ENCODE data around the gene NXT1.

The NXT1 gene

GRCh38 chr20:23393996-23394775, 43.6 kb downstream of the NXT1 start:
- Histone ChIP-seq H3K27ac (ENCODE audit: low read depth, low read length) (no peak overlapping the region), H3K36me3 (ENCODE audit: control insufficient read depth, insufficient read depth, low read length) (peaks cover 41% of the 10 kb centered on the region), H3K4me1 (ENCODE audit: control insufficient read depth, insufficient read depth, low read length) (peaks cover 20% of the 10 kb centered on the region), H3K27me3 (ENCODE audit: control insufficient read depth, insufficient read depth, low read length) (no peaks in the 10 kb centered on the region), H3K4me3 (ENCODE audit: low read depth, low read length) (no peak overlapping the region), H3K9ac (ENCODE audit: low read depth, low read length) (no peak overlapping the region), H3K9me3 (ENCODE audit: control insufficient read depth, insufficient read depth, low read length) (no peaks in the 10 kb centered on the region)

- Histone ChIP-seq H3K27me3 (ENCODE audit: control insufficient read depth, insufficient read depth, low read length) (no peaks in the 10 kb centered on the region), H3K9me3 (ENCODE audit: control insufficient read depth, insufficient read depth, low read length) (no peaks in the 10 kb centered on the region), H3K4me1 (ENCODE audit: control insufficient read depth, insufficient read depth, low read length) (peaks cover 3% of the 10 kb centered on the region), H3K27ac (ENCODE audit: low read depth, low read length) (no peak overlapping the region), H3K36me3 (ENCODE audit: control insufficient read depth, insufficient read depth, low read length) (peaks cover 52% of the 10 kb centered on the region), H3K4me3 (ENCODE audit: low read depth, low read length) (no peak overlapping the region), H3K9ac (ENCODE audit: low read depth, low read length) (no peak overlapping the region)
Observed at GRCh38 chr20:23396950-23397627, 46.5 kb downstream of the NXT1 start.

GRCh38 chr20:23397961-23398360, 47.4 kb downstream of the NXT1 start:
- H3K27ac ChIP-seq (ENCODE audit: low read depth, low read length): no peak overlapping the region
- peaks cover 57% of the 10 kb centered on the region for H3K36me3 ChIP-seq (ENCODE audit: control insufficient read depth, insufficient read depth, low read length)

GRCh38 chr20:23399568-23400241, 49.1 kb downstream of the NXT1 start:
- H3K9me3 ChIP-seq (ENCODE audit: control insufficient read depth, insufficient read depth, low read length): no peaks in the 10 kb centered on the region
- H3K27me3 ChIP-seq (ENCODE audit: control insufficient read depth, insufficient read depth, low read length): no peaks in the 10 kb centered on the region
- peaks cover 41% of the 10 kb centered on the region for H3K36me3 ChIP-seq (ENCODE audit: control insufficient read depth, insufficient read depth, low read length)
- H3K4me3 ChIP-seq (ENCODE audit: low read depth, low read length): no peak overlapping the region
- H3K9ac ChIP-seq (ENCODE audit: low read depth, low read length): no peak overlapping the region
- H3K27ac ChIP-seq (ENCODE audit: low read depth, low read length): no peak overlapping the region
- H3K4me1 ChIP-seq (ENCODE audit: control insufficient read depth, insufficient read depth, low read length): no peaks in the 10 kb centered on the region

More at GRCh38 chr20:23397961-23398360, 47.4 kb downstream of the NXT1 start:
- Histone ChIP-seq H3K4me1 (ENCODE audit: control insufficient read depth, insufficient read depth, low read length) (no peaks in the 10 kb centered on the region), H3K4me3 (ENCODE audit: low read depth, low read length) (no peak overlapping the region), H3K9ac (ENCODE audit: low read depth, low read length) (no peak overlapping the region), H3K9me3 (ENCODE audit: control insufficient read depth, insufficient read depth, low read length) (no peaks in the 10 kb centered on the region), H3K27me3 (ENCODE audit: control insufficient read depth, insufficient read depth, low read length) (no peaks in the 10 kb centered on the region)

DNA sequence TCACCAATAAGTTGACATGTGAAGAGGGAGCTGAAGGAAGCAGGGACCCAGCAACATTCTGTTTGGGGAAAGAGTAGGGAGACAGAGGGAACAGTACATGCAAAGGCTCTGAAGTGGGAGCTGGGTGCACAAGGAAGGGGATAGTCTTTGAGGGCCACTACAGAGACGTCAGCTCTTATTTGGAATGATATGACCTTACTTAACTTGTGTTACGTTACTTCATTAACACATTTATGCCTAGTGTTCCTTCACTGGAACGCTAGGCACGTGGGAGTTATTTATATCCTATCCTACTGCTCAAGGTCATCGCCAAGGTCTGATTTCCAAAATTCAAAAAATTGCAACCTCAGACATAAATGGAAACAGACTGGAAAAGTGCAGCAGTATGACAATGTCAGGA, 50.5 kb downstream of the NXT1 start:
- no peaks in the 10 kb centered on the region for H3K27me3 ChIP-seq (ENCODE audit: control insufficient read depth, insufficient read depth, low read length)
- H3K4me1 ChIP-seq (ENCODE audit: control insufficient read depth, insufficient read depth, low read length): no peaks in the 10 kb centered on the region
- no peak overlapping the region for H3K9ac ChIP-seq (ENCODE audit: low read depth, low read length)
- H3K4me3 ChIP-seq (ENCODE audit: low read depth, low read length): no peak overlapping the region
- H3K36me3 ChIP-seq (ENCODE audit: control insufficient read depth, insufficient read depth, low read length): peaks cover 31% of the 10 kb centered on the region
- H3K27ac ChIP-seq (ENCODE audit: low read depth, low read length): no peak overlapping the region
- H3K9me3 ChIP-seq (ENCODE audit: control insufficient read depth, insufficient read depth, low read length): no peaks in the 10 kb centered on the region

- no peak overlapping the region for H3K9ac ChIP-seq (ENCODE audit: low read depth, low read length)
- H3K9me3 ChIP-seq (ENCODE audit: control insufficient read depth, insufficient read depth, low read length): no peaks in the 10 kb centered on the region
- peaks cover 31% of the 10 kb centered on the region for H3K36me3 ChIP-seq (ENCODE audit: control insufficient read depth, insufficient read depth, low read length)
- no peak overlapping the region for H3K4me3 ChIP-seq (ENCODE audit: low read depth, low read length)
- no peaks in the 10 kb centered on the region for H3K27me3 ChIP-seq (ENCODE audit: control insufficient read depth, insufficient read depth, low read length)
- no peak overlapping the region for H3K27ac ChIP-seq (ENCODE audit: low read depth, low read length)
- no peaks in the 10 kb centered on the region; the same call in 1 of the 2 replicates for H3K4me1 ChIP-seq (ENCODE audit: control insufficient read depth, insufficient read depth, low read length)
Observed at GRCh38 chr20:23403751-23404150, 53.2 kb downstream of the NXT1 start.

GRCh38 chr20:23404196-23404595, 53.6 kb downstream of the NXT1 start:
- Histone ChIP-seq H3K9ac (ENCODE audit: low read depth, low read length) (no peak overlapping the region), H3K9me3 (ENCODE audit: control insufficient read depth, insufficient read depth, low read length) (no peaks in the 10 kb centered on the region), H3K27me3 (ENCODE audit: control insufficient read depth, insufficient read depth, low read length) (no peaks in the 10 kb centered on the region), H3K4me3 (ENCODE audit: low read depth, low read length) (no peak overlapping the region), H3K4me1 (ENCODE audit: control insufficient read depth, insufficient read depth, low read length) (peaks cover 2% of the 10 kb centered on the region; the same call in 1 of the 2 replicates), H3K27ac (ENCODE audit: low read depth, low read length) (no peak overlapping the region), H3K36me3 (ENCODE audit: control insufficient read depth, insufficient read depth, low read length) (peaks cover 28% of the 10 kb centered on the region)
